ENCODE results near the gene RASGEF1C.

The RASGEF1C gene

GRCh38 chr5:180175015-180175431, 34.0 kb downstream of the RASGEF1C start:
- Histone ChIP-seq H4K20me1 (ENCODE audit: insufficient read depth, low read length) (no peaks in the 10 kb centered on the region), H3K27me3 (ENCODE audit: low read depth, low read length) (no peaks in the 10 kb centered on the region), H3K79me2 (ENCODE audit: low read length) (no peaks in the 10 kb centered on the region), H2AFZ (ENCODE audit: low read depth, low read length) (no peak overlapping the region), H3K27ac (ENCODE audit: low read length) (no peak overlapping the region), H3K36me3 (replicated peaks; ENCODE audit: low read depth, low read length) (no peaks in the 10 kb centered on the region), H3K4me1 (ENCODE audit: low read length) (no peaks in the 10 kb centered on the region), H3K4me2 (ENCODE audit: low read length) (no peak overlapping the region), H3K9ac (ENCODE audit: low read length) (no peak overlapping the region), H3K9me3 (ENCODE audit: insufficient read depth, low read length) (no peaks in the 10 kb centered on the region), H3K4me3 (ENCODE audit: low read length) (no peak overlapping the region)
- TF ChIP-seq EZH2phosphoT487 (IDR thresholded peaks at IDR 0.05; ENCODE audit: low read depth) = no peak
- TF ChIP-seq CTCF (IDR thresholded peaks at IDR 0.05; ENCODE audit: low read depth, low read length) = no peak

- no peak for TF ChIP-seq EZH2phosphoT487 (IDR thresholded peaks at IDR 0.05; ENCODE audit: low read depth)
- no peak for TF ChIP-seq CTCF (IDR thresholded peaks at IDR 0.05; ENCODE audit: low read depth, low read length)
- Histone ChIP-seq H3K79me2 (ENCODE audit: low read length) (no peaks in the 10 kb centered on the region), H3K9me3 (ENCODE audit: insufficient read depth, low read length) (no peaks in the 10 kb centered on the region), H2AFZ (ENCODE audit: low read depth, low read length) (no peak overlapping the region), H3K36me3 (replicated peaks; ENCODE audit: low read depth, low read length) (no peaks in the 10 kb centered on the region), H3K4me3 (ENCODE audit: low read length) (no peak overlapping the region), H3K4me1 (ENCODE audit: low read length) (no peaks in the 10 kb centered on the region), H3K27ac (ENCODE audit: low read length) (no peak overlapping the region), H3K27me3 (ENCODE audit: low read depth, low read length) (no peaks in the 10 kb centered on the region), H4K20me1 (ENCODE audit: insufficient read depth, low read length) (no peaks in the 10 kb centered on the region), H3K4me2 (ENCODE audit: low read length) (no peak overlapping the region), H3K9ac (ENCODE audit: low read length) (no peak overlapping the region)
Observed at GRCh38 chr5:180174587-180174972, 34.4 kb downstream of the RASGEF1C start.

DNA sequence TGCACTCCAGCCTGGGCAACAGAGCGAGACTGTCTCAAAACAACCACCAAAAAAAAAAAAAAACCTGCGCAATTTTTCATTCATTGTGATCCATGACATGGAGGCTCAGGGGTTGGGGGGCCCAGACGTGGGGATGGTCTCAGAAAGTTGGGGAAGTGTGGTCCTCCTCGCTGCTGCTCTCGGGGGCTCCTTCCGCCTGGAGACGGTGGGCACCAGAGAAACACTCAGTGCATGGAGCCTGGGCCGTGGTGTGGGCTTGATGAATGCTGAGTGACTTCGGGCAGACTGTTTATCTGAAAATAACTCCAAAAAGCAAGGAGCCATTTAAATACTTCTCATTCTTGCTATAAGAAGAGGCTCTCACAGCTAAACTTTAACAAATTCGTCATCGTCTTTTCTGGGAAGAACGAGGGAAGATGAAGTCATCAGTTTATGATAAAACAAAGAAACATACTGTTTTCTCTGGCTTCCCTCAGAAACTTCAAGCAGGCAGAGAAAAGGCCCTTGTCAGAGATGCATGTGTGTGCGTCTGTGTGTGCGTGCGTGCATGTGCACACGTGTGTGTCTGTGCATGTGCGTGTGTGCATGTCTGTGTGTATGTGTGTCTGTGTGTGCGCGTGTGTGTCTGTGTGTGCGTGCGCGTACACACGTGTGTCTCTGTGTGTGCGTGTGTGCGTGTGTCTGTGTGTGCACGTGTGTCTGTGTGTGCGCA, 35.0 kb downstream of the RASGEF1C start:
- H3K4me2 ChIP-seq (ENCODE audit: low read length) = no peak overlapping the region

GRCh38 chr5:180173198-180173544, 35.8 kb downstream of the RASGEF1C start:
- no peaks in the 10 kb centered on the region for H3K4me1 ChIP-seq (ENCODE audit: low read length)
- no peak overlapping the region for H3K27ac ChIP-seq (ENCODE audit: low read length)
- no peaks in the 10 kb centered on the region for H3K79me2 ChIP-seq (ENCODE audit: low read length)
- H2AFZ ChIP-seq (ENCODE audit: low read depth, low read length) = no peak overlapping the region
- H3K27me3 ChIP-seq (ENCODE audit: low read depth, low read length) = no peaks in the 10 kb centered on the region
- H3K9me3 ChIP-seq (ENCODE audit: insufficient read depth, low read length) = no peaks in the 10 kb centered on the region
- H3K4me2 ChIP-seq (ENCODE audit: low read length) = no peak overlapping the region
- H3K4me3 ChIP-seq (ENCODE audit: low read length) = no peak overlapping the region
- no peak overlapping the region for H3K9ac ChIP-seq (ENCODE audit: low read length)
- H3K36me3 ChIP-seq (replicated peaks; ENCODE audit: low read depth, low read length) = no peaks in the 10 kb centered on the region
- no peak for TF ChIP-seq CTCF (IDR thresholded peaks at IDR 0.05; ENCODE audit: low read depth, low read length)
- TF ChIP-seq EZH2phosphoT487 (IDR thresholded peaks at IDR 0.05; ENCODE audit: low read depth) = no peak
- no peaks in the 10 kb centered on the region for H4K20me1 ChIP-seq (ENCODE audit: insufficient read depth, low read length)

More for the DNA sequence above, 35.0 kb downstream of the RASGEF1C start:
- H3K9me3 ChIP-seq (ENCODE audit: insufficient read depth, low read length) = no peaks in the 10 kb centered on the region
- no peaks in the 10 kb centered on the region for H4K20me1 ChIP-seq (ENCODE audit: insufficient read depth, low read length)
- H3K4me1 ChIP-seq (ENCODE audit: low read length) = no peaks in the 10 kb centered on the region
- H3K27ac ChIP-seq (ENCODE audit: low read length) = no peak overlapping the region
- H3K27me3 ChIP-seq (ENCODE audit: low read depth, low read length) = no peaks in the 10 kb centered on the region
- TF ChIP-seq CTCF (IDR thresholded peaks at IDR 0.05; ENCODE audit: low read depth, low read length) = no peak
- no peak for TF ChIP-seq EZH2phosphoT487 (IDR thresholded peaks at IDR 0.05; ENCODE audit: low read depth)
- no peaks in the 10 kb centered on the region for H3K79me2 ChIP-seq (ENCODE audit: low read length)
- H3K36me3 ChIP-seq (replicated peaks; ENCODE audit: low read depth, low read length) = no peaks in the 10 kb centered on the region
- no peak overlapping the region for H3K4me3 ChIP-seq (ENCODE audit: low read length)
- H3K9ac ChIP-seq (ENCODE audit: low read length) = no peak overlapping the region
- H2AFZ ChIP-seq (ENCODE audit: low read depth, low read length) = no peak overlapping the region
